ENCODE data around the gene AKAP11. TPM values are rescaled to one million over a fixed set of nuclear protein-coding genes. Genes with fewer than 3 reads are reported as not detected.
A peak's percentile ranks its signal among the peaks of the same experiment; 100 is the strongest.

Gene AKAP11
- total and polyA plus RNA-seq, 9 of the 15 experiments (the other 6 are each of a cell fraction or from before 2014, with no cell fraction given): 2.2 to 31.3 (median 10.9) TPM

GRCh38 chr13:42258747-42259146 is 13.2 kb upstream of the AKAP11 start (continued):
- TF ChIP-seq RBM39 (optimal IDR thresholded peaks at IDR 0.05; ENCODE audit: low read depth, low read length): no peak
- TF ChIP-seq ZNF511 (CRISPR knock-in tag; IDR thresholded peaks at IDR 0.05): no peak
- TF ChIP-seq, protein P1, sequence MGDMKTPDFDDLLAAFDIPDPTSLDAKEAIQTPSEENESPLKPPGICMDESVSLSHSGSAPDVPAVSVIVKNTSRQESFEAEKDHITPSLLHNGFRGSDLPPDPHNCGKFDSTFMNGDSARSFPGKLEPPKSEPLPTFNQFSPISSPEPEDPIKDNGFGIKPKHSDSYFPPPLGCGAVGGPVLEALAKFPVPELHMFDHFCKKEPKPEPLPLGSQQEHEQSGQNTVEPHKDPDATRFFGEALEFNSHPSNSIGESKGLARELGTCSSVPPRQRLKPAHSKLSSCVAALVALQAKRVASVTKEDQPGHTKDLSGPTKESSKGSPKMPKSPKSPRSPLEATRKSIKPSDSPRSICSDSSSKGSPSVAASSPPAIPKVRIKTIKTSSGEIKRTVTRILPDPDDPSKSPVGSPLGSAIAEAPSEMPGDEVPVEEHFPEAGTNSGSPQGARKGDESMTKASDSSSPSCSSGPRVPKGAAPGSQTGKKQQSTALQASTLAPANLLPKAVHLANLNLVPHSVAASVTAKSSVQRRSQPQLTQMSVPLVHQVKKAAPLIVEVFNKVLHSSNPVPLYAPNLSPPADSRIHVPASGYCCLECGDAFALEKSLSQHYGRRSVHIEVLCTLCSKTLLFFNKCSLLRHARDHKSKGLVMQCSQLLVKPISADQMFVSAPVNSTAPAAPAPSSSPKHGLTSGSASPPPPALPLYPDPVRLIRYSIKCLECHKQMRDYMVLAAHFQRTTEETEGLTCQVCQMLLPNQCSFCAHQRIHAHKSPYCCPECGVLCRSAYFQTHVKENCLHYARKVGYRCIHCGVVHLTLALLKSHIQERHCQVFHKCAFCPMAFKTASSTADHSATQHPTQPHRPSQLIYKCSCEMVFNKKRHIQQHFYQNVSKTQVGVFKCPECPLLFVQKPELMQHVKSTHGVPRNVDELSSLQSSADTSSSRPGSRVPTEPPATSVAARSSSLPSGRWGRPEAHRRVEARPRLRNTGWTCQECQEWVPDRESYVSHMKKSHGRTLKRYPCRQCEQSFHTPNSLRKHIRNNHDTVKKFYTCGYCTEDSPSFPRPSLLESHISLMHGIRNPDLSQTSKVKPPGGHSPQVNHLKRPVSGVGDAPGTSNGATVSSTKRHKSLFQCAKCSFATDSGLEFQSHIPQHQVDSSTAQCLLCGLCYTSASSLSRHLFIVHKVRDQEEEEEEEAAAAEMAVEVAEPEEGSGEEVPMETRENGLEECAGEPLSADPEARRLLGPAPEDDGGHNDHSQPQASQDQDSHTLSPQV (IDR thresholded peaks at IDR 0.05): no peak

- Histone ChIP-seq H3K36me3 (ENCODE audit: control insufficient read depth, insufficient read depth, low read length) (peaks cover 4% of the 10 kb centered on the region; the same call in 2 of the 3 replicates), H2AFZ (ENCODE audit: low read depth, low read length) (peak overlapping the region; percentile 85), H3K9me3 (replicated peaks; ENCODE audit: control insufficient read depth, insufficient read depth, low read depth, low read length) (peaks cover 25% of the 10 kb centered on the region), H3K4me3 (no peak overlapping the region), H3K79me2 (ENCODE audit: control insufficient read depth, insufficient read depth, low read length) (no peaks in the 10 kb centered on the region), H3K4me2 (ENCODE audit: insufficient read depth, low read length) (peak overlapping the region; percentile 42), H3K4me1 (replicated peaks in 1 of 2; ENCODE audit: control insufficient read depth in 2 of 2, insufficient read depth in 2 of 2, low read length in 2 of 2) (peaks cover 3 to 26% of the 10 kb centered on the region in 2 experiments; a peak in 3 of 5 replicates), H3K27ac (ENCODE audit: extremely low read depth, low read depth, low read length) (peak overlapping the region; percentile 78), H3K27me3 (ENCODE audit: control insufficient read depth in 2 of 2, insufficient read depth in 2 of 2, low read length in 2 of 2) (no peaks in the 10 kb centered on the region), H4K20me1 (replicated peaks; ENCODE audit: control insufficient read depth, insufficient read depth, low read length) (no peaks in the 10 kb centered on the region), H3K9ac (ENCODE audit: insufficient read depth in 1 of 2, low read depth in 2 of 2, low read length in 2 of 2) (peak overlapping the region in 1 of 2 experiments; percentile 43; a peak in 2 of 4 replicates), H3K9me1 (ENCODE audit: control insufficient read depth, insufficient read depth, low read length) (no peaks in the 10 kb centered on the region)
- 2% methylated on average over 4 of the region's 4 CpGs for WGBS (ENCODE audit: insufficient coverage, low coverage, missing lambda C conversion rate)
- ChIA-PET CTCF (ENCODE audit: low intra/inter-chr PET ratio) (no interaction called here), POLR2A (interaction anchor here (0.7 to 0.9 kb wide), 3 partner anchors 10 to 124 kb away, joined by 3 read pairs; no protein-coding TSS in a partner anchor)
- BruUV-seq (replicated peaks): no TSS peak
- FAIRE-seq (peak; percentile 83), ATAC-seq (peak; percentile 88), DNase-seq (ENCODE audit: extremely low read depth in 1 of 4, low spot score in 3 of 4) (peak; percentile 50 to 83 (median 62))
- in situ Hi-C loops (cut with MboI) (no loop called here), intact Hi-C loops (cut with micrococcal nuclease) (no loop called here)
- 0 out of 2 replicates have a peak, but pooled peaks have one; percentile 38 for TF ChIP-seq ETV1 (tag; conservative IDR thresholded peaks at IDR 0.05; ENCODE audit: low read depth)
- TF ChIP-seq CREM (IDR thresholded peaks at IDR 0.05; ENCODE audit: low read depth): 0 out of 2 replicates have a peak, but pooled peaks have one; percentile 14
- TF ChIP-seq ATF7 (IDR thresholded peaks at IDR 0.05): peak; percentile 36; the same call in 1 of the 2 replicates
- TF ChIP-seq TEAD2 (tag; IDR thresholded peaks at IDR 0.05): no peak
- no peak for TF ChIP-seq PTBP1 (IDR thresholded peaks at IDR 0.05; ENCODE audit: low read depth, low read length)
- TF ChIP-seq TRIM24 (IDR thresholded peaks at IDR 0.05): peak; percentile 66 to 87; a peak in 3 of 4 replicates
- peak; percentile 79 for TF ChIP-seq NCOR1 (IDR thresholded peaks at IDR 0.05)
- peak; percentile 72 for TF ChIP-seq MTA2 (IDR thresholded peaks at IDR 0.05; ENCODE audit: low read depth)
- TF ChIP-seq FOXP1 (CRISPR knock-in tag; IDR thresholded peaks at IDR 0.05): no peak
These were observed 12.4 kb upstream of the AKAP11 start for GRCh38 chr13:42259515-42259914.

Data from K562 (cell line).